Measurements from ENCODE around the gene ARHGEF12.

- TF ChIP-seq CTCF (IDR thresholded peaks at IDR 0.05) (no peak), ZFX (IDR thresholded peaks at IDR 0.05; ENCODE audit: borderline replicate concordance) (no peak)
These were observed 153.6 kb downstream of the ARHGEF12 start for GRCh38 chr11:120489799-120490198.

All from 22Rv1 (cell line).